ENCODE measurements around the gene RHD. TPM values are rescaled to one million over a fixed set of nuclear protein-coding genes. Genes with fewer than 3 reads are reported as not detected.
"Not testable (repeated sequence)": the region's sequence is repeated elsewhere in the genome, so short reads cannot be mapped to it uniquely, and the experiment has no call there.

Gene RHD
- total RNA-seq, 1 donor from 2014 or later = not detected

- not testable (repeated sequence) for H3K27me3 Mint-ChIP-seq (ENCODE audit: low read depth); H3K27ac Mint-ChIP-seq; H3K4me1 Mint-ChIP-seq; H3K36me3 Mint-ChIP-seq; DNase-seq (ENCODE audit: low spot score in 2 of 2, unreplicated experiment in 2 of 2); H3K9me3 Mint-ChIP-seq; H3K4me3 Mint-ChIP-seq
Observed at GRCh38 chr1:25285862-25286261, 13.6 kb downstream of the RHD start.

GRCh38 chr1:25287164-25287563 lies 14.9 kb downstream of the RHD start:
- not testable (repeated sequence) for H3K27ac Mint-ChIP-seq; DNase-seq (ENCODE audit: low spot score in 2 of 2, unreplicated experiment in 2 of 2); H3K36me3 Mint-ChIP-seq; H3K4me1 Mint-ChIP-seq; H3K4me3 Mint-ChIP-seq; H3K9me3 Mint-ChIP-seq; H3K27me3 Mint-ChIP-seq (ENCODE audit: low read depth)

- not testable (repeated sequence) for H3K4me1 Mint-ChIP-seq; H3K9me3 Mint-ChIP-seq; H3K27ac Mint-ChIP-seq; H3K4me3 Mint-ChIP-seq; H3K27me3 Mint-ChIP-seq (ENCODE audit: low read depth); DNase-seq (ENCODE audit: low spot score in 2 of 2, unreplicated experiment in 2 of 2); H3K36me3 Mint-ChIP-seq
Observed at GRCh38 chr1:25288573-25289101, 16.3 kb downstream of the RHD start.

GRCh38 chr1:25290043-25290442 lies 17.7 kb downstream of the RHD start:
- H3K4me3 Mint-ChIP-seq; H3K27me3 Mint-ChIP-seq (ENCODE audit: low read depth); H3K9me3 Mint-ChIP-seq; H3K36me3 Mint-ChIP-seq; DNase-seq (ENCODE audit: low spot score in 2 of 2, unreplicated experiment in 2 of 2); H3K27ac Mint-ChIP-seq; H3K4me1 Mint-ChIP-seq: not testable (repeated sequence)

GRCh38 chr1:25293426-25293825 lies 21.1 kb downstream of the RHD start:
- H3K27me3 Mint-ChIP-seq (ENCODE audit: low read depth); H3K9me3 Mint-ChIP-seq; H3K4me3 Mint-ChIP-seq; DNase-seq (ENCODE audit: low spot score in 2 of 2, unreplicated experiment in 2 of 2); H3K36me3 Mint-ChIP-seq; H3K27ac Mint-ChIP-seq; H3K4me1 Mint-ChIP-seq: not testable (repeated sequence)

GRCh38 chr1:25294889-25295826 lies 22.8 kb downstream of the RHD start:
- not testable (repeated sequence) for H3K27me3 Mint-ChIP-seq (ENCODE audit: low read depth); H3K9me3 Mint-ChIP-seq; H3K27ac Mint-ChIP-seq; H3K36me3 Mint-ChIP-seq; DNase-seq (ENCODE audit: low spot score in 2 of 2, unreplicated experiment in 2 of 2); H3K4me1 Mint-ChIP-seq; H3K4me3 Mint-ChIP-seq

GRCh38 chr1:25296501-25296900 lies 24.2 kb downstream of the RHD start:
- H3K4me3 Mint-ChIP-seq; H3K27ac Mint-ChIP-seq; H3K36me3 Mint-ChIP-seq; H3K4me1 Mint-ChIP-seq; H3K9me3 Mint-ChIP-seq; DNase-seq (ENCODE audit: low spot score in 2 of 2, unreplicated experiment in 2 of 2); H3K27me3 Mint-ChIP-seq (ENCODE audit: low read depth): not testable (repeated sequence)

- not testable (repeated sequence) for H3K36me3 Mint-ChIP-seq; H3K4me3 Mint-ChIP-seq; H3K9me3 Mint-ChIP-seq; H3K27me3 Mint-ChIP-seq (ENCODE audit: low read depth); H3K4me1 Mint-ChIP-seq; H3K27ac Mint-ChIP-seq; DNase-seq (ENCODE audit: low spot score in 2 of 2, unreplicated experiment in 2 of 2)
Observed at GRCh38 chr1:25300729-25301128, 28.4 kb downstream of the RHD start.

- not testable (repeated sequence) for H3K4me1 Mint-ChIP-seq; H3K36me3 Mint-ChIP-seq; H3K27ac Mint-ChIP-seq; H3K4me3 Mint-ChIP-seq; H3K9me3 Mint-ChIP-seq; DNase-seq (ENCODE audit: low spot score in 2 of 2, unreplicated experiment in 2 of 2); H3K27me3 Mint-ChIP-seq (ENCODE audit: low read depth)
Observed at GRCh38 chr1:25302330-25302729, 30.0 kb downstream of the RHD start.

GRCh38 chr1:25304936-25305335 lies 32.6 kb downstream of the RHD start:
- not testable (repeated sequence) for H3K9me3 Mint-ChIP-seq; H3K4me1 Mint-ChIP-seq; H3K27me3 Mint-ChIP-seq (ENCODE audit: low read depth); DNase-seq (ENCODE audit: low spot score in 2 of 2, unreplicated experiment in 2 of 2); H3K27ac Mint-ChIP-seq; H3K4me3 Mint-ChIP-seq; H3K36me3 Mint-ChIP-seq

- not testable (repeated sequence) for H3K9me3 Mint-ChIP-seq; H3K27me3 Mint-ChIP-seq (ENCODE audit: low read depth); H3K4me3 Mint-ChIP-seq; DNase-seq (ENCODE audit: low spot score in 2 of 2, unreplicated experiment in 2 of 2); H3K27ac Mint-ChIP-seq; H3K4me1 Mint-ChIP-seq; H3K36me3 Mint-ChIP-seq
Observed at GRCh38 chr1:25308168-25308567, 35.9 kb downstream of the RHD start.

- not testable (repeated sequence) for DNase-seq (ENCODE audit: low spot score in 2 of 2, unreplicated experiment in 2 of 2); H3K27me3 Mint-ChIP-seq (ENCODE audit: low read depth); H3K9me3 Mint-ChIP-seq; H3K27ac Mint-ChIP-seq; H3K4me3 Mint-ChIP-seq; H3K36me3 Mint-ChIP-seq; H3K4me1 Mint-ChIP-seq
Observed at GRCh38 chr1:25309085-25309484, 36.8 kb downstream of the RHD start.

- not testable (repeated sequence) for H3K4me1 Mint-ChIP-seq; H3K27ac Mint-ChIP-seq; H3K36me3 Mint-ChIP-seq; H3K9me3 Mint-ChIP-seq; H3K27me3 Mint-ChIP-seq (ENCODE audit: low read depth); DNase-seq (ENCODE audit: low spot score in 2 of 2, unreplicated experiment in 2 of 2); H3K4me3 Mint-ChIP-seq
Observed at GRCh38 chr1:25309486-25309885, 37.2 kb downstream of the RHD start.

- not testable (repeated sequence) for H3K4me3 Mint-ChIP-seq; H3K4me1 Mint-ChIP-seq; H3K27ac Mint-ChIP-seq; H3K27me3 Mint-ChIP-seq (ENCODE audit: low read depth); DNase-seq (ENCODE audit: low spot score in 2 of 2, unreplicated experiment in 2 of 2); H3K9me3 Mint-ChIP-seq
- peaks cover 11% of the 10 kb centered on the region for H3K36me3 Mint-ChIP-seq
Observed at GRCh38 chr1:25312806-25313470, 40.6 kb downstream of the RHD start.
